K562 (cell line): Measurements from ENCODE around the gene TPM4. TPM values are rescaled to one million over a fixed set of nuclear protein-coding genes. Genes with fewer than 3 reads are reported as not detected.
A peak's percentile ranks its signal among the peaks of the same experiment; 100 is the strongest.

Experiments used
- ARHGAP35 ChIP-seq: fragments of 450-650 bp; IDR thresholded peaks from 2 replicates; pipeline ENCODE4 v1.6.1; 2018; ENCODE audit not compliant: partially characterized antibody
- CHCHD3 ChIP-seq: fragments of 250-450 bp; sonication (Bioruptor Pico); IDR thresholded peaks from 2 replicates; pipeline ENCODE4 v2.1.2; 2022; ENCODE audit warnings: mild to moderate bottlenecking
- GTF2E2 ChIP-seq: fragments of 200-800 bp; sonication (Bioruptor generic); IDR thresholded peaks from 2 replicates; pipeline ENCODE4 v1.6.1; 2016; ENCODE audit warnings: missing genetic modification characterization, missing compliant biosample characterization
- HDGF ChIP-seq: fragments of 450-650 bp; IDR thresholded peaks from 2 replicates; pipeline ENCODE4 v1.6.1; 2016
- HMG20A ChIP-seq: fragments of 450-650 bp; formaldehyde crosslinking; conservative IDR thresholded peaks from 2 replicates; pipeline ENCODE4 v1.4.0; 2020; ENCODE audit warnings: mild to moderate bottlenecking, mixed read lengths
- MAFF ChIP-seq: IDR thresholded peaks from 2 replicates; pipeline ENCODE4 v1.6.1; 2012; ENCODE audit warnings: low read length, improper control_type of control experiment
- MTA3 ChIP-seq: fragments of 450-650 bp; formaldehyde crosslinking; IDR thresholded peaks from 2 replicates; pipeline ENCODE4 v1.6.1; 2017; ENCODE audit warnings: mild to moderate bottlenecking, borderline replicate concordance
- NCOA2 ChIP-seq, 2 experiments: fragments of 450-650 bp; IDR thresholded peaks; 2 replicates each; pipeline ENCODE4 v1.6.1; 2018; ENCODE audit warnings: mild to moderate bottlenecking in 2 of 2, moderate library complexity in 1 of 2; ENCODE audit not compliant: partially characterized antibody in 2 of 2
- RBM17 ChIP-seq: fragments of 200-400 bp; formaldehyde crosslinking; IDR thresholded peaks from 2 replicates; pipeline ENCODE4 v1.6.1; 2017; ENCODE audit warnings: low read depth, mild to moderate bottlenecking, low read length, borderline replicate concordance
- RCOR1 ChIP-seq, 2 experiments: IDR thresholded peaks; 2 replicates each; pipeline ENCODE4 v1.6.1; 2012; ENCODE audit warnings: low read depth in 2 of 2, low read length in 2 of 2, borderline replicate concordance in 1 of 2, improper control_type of control experiment in 1 of 2
- STAG1 ChIP-seq: sonication (generic); formaldehyde crosslinking; IDR thresholded peaks from 2 replicates; pipeline ENCODE4 v1.5.0; 2020; ENCODE audit warnings: missing genetic modification reagents, borderline replicate concordance
- TBL1XR1 ChIP-seq, 2 experiments: IDR thresholded peaks; 2 replicates each; pipeline ENCODE4 v1.6.1; 2012; ENCODE audit warnings: improper control_type of control experiment in 2 of 2, low read length in 2 of 2, mild to moderate bottlenecking in 1 of 2
- TCF3 ChIP-seq: sonication (generic); formaldehyde crosslinking; IDR thresholded peaks from 2 replicates; pipeline ENCODE4 v1.4.0; 2020; ENCODE audit warnings: mild to moderate bottlenecking, missing genetic modification reagents
- ZFPM2 ChIP-seq: fragments of 250-450 bp; sonication (Bioruptor Pico); IDR thresholded peaks from 2 replicates; pipeline ENCODE4 v1.5.1; 2022; ENCODE audit warnings: mild to moderate bottlenecking
- ZNF146 ChIP-seq: IDR thresholded peaks from one replicate; pipeline ENCODE4 v1.6.1; 2018; ENCODE audit warnings: missing compliant biosample characterization; ENCODE audit not compliant: unreplicated experiment
- ZNF174 ChIP-seq: fragments of 250-450 bp; sonication (Bioruptor Pico); IDR thresholded peaks from 2 replicates; pipeline ENCODE4 v1.4.0; 2020; ENCODE audit warnings: mild to moderate bottlenecking
- ZNF444 ChIP-seq: fragments of 250-450 bp; sonication (Bioruptor Pico); IDR thresholded peaks from 2 replicates; pipeline ENCODE4 v1.4.0; 2020; ENCODE audit warnings: mild to moderate bottlenecking, moderate library complexity
- ZNF445 ChIP-seq: fragments of 250-450 bp; sonication (Bioruptor Pico); IDR thresholded peaks from 2 replicates; pipeline ENCODE4 v1.4.0; 2020; ENCODE audit warnings: low read depth, mild to moderate bottlenecking, moderate library complexity
- polyA plus RNA-seq, 8 experiments: library from polyadenylated mRNA; depleted of rRNA in 4 of 8; stranded (reverse) in 5 of 8; unstranded in 3 of 8; fragments of >200 nt; fragmentation: Nextera tagmentation in 2 of 8; fragmentation: Illumina TruSeq in 1 of 8; extraction: Ambion mirVana in 2 of 8; extraction: Trizol in 1 of 8; gene quantifications; 2 replicates each; pipeline versions ENCODE4 v1.2.1 to v1.2.3, GENCODE V29; 2011 to 2014; ENCODE audit warnings: inconsistent platforms in 1 of 8, missing spikeins in 1 of 8
- total RNA-seq, 7 experiments: library from RNA; depleted of rRNA in 6 of 7; stranded (reverse); fragments of >200 nt in 6 of 7; fragmentation: Illumina TruSeq in 2 of 7; extraction: Trizol in 2 of 7; gene quantifications; 2 replicates each; pipeline versions ENCODE4 v1.2.1 to v1.2.3, GENCODE V29; 2011 to 2021; ENCODE audit warnings: low replicate concordance in 1 of 7
- TF ChIP-seq, protein P1 (sequence below): fragments of 250-450 bp; sonication (Bioruptor Pico); IDR thresholded peaks from 2 replicates; pipeline ENCODE4 v1.5.0; 2020; ENCODE audit warnings: mild to moderate bottlenecking, borderline replicate concordance
- TF ChIP-seq, protein P2 (sequence below): fragments of 450-650 bp; formaldehyde crosslinking; IDR thresholded peaks from 2 replicates; pipeline ENCODE4 v1.4.0; 2020; ENCODE audit warnings: mild to moderate bottlenecking, moderate library complexity
- TF ChIP-seq, protein P3 (sequence below): fragments of 250-450 bp; sonication (Bioruptor Pico); IDR thresholded peaks from 2 replicates; pipeline ENCODE4 v1.8.0; 2021; ENCODE audit warnings: moderate library complexity, mild to moderate bottlenecking, inconsistent platforms
- TF ChIP-seq, protein P4 (sequence below): fragments of 250-450 bp; sonication (Bioruptor Pico); IDR thresholded peaks from 2 replicates; pipeline ENCODE4 v1.8.0; 2021; ENCODE audit warnings: mild to moderate bottlenecking, moderate library complexity

Gene TPM4
- total and polyA plus RNA-seq, 9 of the 15 experiments (the other 6 are each of a cell fraction or from before 2014, with no cell fraction given), result 28.1 to 111 (median 77.4) TPM

DNA sequence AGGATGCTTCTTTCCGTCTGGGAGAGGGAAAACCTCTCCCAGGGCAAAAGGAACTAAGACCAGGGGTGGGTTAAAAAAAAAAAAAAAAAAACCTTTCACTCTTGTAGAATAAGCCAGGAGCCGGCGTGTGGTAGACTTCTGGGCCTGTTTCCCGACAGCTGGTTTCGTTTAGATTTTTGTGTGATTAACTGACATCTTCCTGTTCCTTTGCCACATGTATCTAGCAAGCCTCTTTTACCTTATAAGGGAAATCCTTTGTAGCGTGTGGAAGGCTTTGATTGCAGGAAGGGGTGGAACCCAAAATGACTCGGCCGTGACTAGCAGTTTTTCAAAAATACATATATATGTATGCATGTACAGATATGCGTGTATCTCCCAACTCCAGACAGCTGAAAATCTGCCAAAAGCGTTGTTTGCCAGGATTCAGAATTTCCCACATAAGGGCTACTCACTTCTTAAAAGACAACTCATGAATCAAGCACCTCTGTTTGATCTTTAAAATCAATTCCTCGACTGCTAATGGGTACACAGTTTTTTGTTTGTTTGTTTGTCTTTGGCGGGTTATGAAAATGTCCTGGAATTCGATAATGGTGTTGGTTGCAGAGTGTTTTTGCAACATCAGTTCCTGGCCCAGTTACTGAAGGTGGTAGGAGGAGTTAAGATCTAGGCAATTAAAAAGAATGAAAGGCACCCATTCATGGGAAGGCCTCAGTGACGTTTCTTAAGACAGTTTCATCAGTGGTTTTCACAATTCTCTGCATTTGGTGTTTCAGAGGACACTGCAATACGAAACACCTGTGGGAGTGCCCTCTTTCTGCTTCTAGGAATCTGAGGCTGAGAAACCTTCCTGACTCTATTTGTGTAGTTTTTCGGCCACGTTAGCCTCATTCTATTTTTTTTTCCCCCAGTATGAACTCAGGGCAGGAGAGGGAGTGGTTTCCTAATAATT lies 2.7 kb downstream of the TPM4 start (continued):
- TF ChIP-seq, protein P1, sequence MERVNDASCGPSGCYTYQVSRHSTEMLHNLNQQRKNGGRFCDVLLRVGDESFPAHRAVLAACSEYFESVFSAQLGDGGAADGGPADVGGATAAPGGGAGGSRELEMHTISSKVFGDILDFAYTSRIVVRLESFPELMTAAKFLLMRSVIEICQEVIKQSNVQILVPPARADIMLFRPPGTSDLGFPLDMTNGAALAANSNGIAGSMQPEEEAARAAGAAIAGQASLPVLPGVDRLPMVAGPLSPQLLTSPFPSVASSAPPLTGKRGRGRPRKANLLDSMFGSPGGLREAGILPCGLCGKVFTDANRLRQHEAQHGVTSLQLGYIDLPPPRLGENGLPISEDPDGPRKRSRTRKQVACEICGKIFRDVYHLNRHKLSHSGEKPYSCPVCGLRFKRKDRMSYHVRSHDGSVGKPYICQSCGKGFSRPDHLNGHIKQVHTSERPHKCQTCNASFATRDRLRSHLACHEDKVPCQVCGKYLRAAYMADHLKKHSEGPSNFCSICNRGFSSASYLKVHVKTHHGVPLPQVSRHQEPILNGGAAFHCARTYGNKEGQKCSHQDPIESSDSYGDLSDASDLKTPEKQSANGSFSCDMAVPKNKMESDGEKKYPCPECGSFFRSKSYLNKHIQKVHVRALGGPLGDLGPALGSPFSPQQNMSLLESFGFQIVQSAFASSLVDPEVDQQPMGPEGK (CRISPR knock-in tag), result no peak
- TF ChIP-seq GTF2E2 (tag) (peak; percentile 92), TCF3 (CRISPR knock-in tag) (peak; percentile 95), MTA3 (no peak), STAG1 (CRISPR knock-in tag) (no peak), ARHGAP35 (peak; percentile 23), ZNF146 (CRISPR knock-in tag) (no peak), HMG20A (CRISPR knock-in tag) (no peak), ZNF445 (no peak), CHCHD3 (CRISPR knock-in tag) (no peak), ZNF174 (CRISPR knock-in tag) (no peak), RCOR1 (IDR thresholded peaks at IDR 0.05; ENCODE audit: borderline replicate concordance in 1 of 2, low read depth in 2 of 2, low read length in 2 of 2) (peak; percentile 99 to 100), ZNF444 (CRISPR knock-in tag) (no peak), RBM17 (no peak), MAFF (peak; percentile 88), ZFPM2 (CRISPR knock-in tag) (no peak), HDGF (no peak), TBL1XR1 (IDR thresholded peaks at IDR 0.05; ENCODE audit: low read length in 2 of 2) (peak in 1 of 2 experiments; percentile 92; a peak in 3 of 4 replicates), NCOA2 (IDR thresholded peaks at IDR 0.05; ENCODE audit: partially characterized antibody in 2 of 2) (no peak)
- TF ChIP-seq, protein P2, sequence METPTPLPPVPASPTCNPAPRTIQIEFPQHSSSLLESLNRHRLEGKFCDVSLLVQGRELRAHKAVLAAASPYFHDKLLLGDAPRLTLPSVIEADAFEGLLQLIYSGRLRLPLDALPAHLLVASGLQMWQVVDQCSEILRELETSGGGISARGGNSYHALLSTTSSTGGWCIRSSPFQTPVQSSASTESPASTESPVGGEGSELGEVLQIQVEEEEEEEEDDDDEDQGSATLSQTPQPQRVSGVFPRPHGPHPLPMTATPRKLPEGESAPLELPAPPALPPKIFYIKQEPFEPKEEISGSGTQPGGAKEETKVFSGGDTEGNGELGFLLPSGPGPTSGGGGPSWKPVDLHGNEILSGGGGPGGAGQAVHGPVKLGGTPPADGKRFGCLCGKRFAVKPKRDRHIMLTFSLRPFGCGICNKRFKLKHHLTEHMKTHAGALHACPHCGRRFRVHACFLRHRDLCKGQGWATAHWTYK (CRISPR knock-in tag), result no peak
- TF ChIP-seq, protein P3, sequence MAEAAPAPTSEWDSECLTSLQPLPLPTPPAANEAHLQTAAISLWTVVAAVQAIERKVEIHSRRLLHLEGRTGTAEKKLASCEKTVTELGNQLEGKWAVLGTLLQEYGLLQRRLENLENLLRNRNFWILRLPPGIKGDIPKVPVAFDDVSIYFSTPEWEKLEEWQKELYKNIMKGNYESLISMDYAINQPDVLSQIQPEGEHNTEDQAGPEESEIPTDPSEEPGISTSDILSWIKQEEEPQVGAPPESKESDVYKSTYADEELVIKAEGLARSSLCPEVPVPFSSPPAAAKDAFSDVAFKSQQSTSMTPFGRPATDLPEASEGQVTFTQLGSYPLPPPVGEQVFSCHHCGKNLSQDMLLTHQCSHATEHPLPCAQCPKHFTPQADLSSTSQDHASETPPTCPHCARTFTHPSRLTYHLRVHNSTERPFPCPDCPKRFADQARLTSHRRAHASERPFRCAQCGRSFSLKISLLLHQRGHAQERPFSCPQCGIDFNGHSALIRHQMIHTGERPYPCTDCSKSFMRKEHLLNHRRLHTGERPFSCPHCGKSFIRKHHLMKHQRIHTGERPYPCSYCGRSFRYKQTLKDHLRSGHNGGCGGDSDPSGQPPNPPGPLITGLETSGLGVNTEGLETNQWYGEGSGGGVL (CRISPR knock-in tag), result no peak
- TF ChIP-seq, protein P4, sequence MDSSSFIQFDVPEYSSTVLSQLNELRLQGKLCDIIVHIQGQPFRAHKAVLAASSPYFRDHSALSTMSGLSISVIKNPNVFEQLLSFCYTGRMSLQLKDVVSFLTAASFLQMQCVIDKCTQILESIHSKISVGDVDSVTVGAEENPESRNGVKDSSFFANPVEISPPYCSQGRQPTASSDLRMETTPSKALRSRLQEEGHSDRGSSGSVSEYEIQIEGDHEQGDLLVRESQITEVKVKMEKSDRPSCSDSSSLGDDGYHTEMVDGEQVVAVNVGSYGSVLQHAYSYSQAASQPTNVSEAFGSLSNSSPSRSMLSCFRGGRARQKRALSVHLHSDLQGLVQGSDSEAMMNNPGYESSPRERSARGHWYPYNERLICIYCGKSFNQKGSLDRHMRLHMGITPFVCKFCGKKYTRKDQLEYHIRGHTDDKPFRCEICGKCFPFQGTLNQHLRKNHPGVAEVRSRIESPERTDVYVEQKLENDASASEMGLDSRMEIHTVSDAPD, result no peak
